Measurements from ENCODE around the gene KCNF1.

The KCNF1 gene

GRCh38 chr2:10961490-10961875, 49.7 kb downstream of the KCNF1 start:
- DNase-seq (ENCODE audit: low read depth in 2 of 2, low spot score in 1 of 2): no peak

- DNase-seq (ENCODE audit: low read depth in 2 of 2, low spot score in 1 of 2): no peak
Measured at GRCh38 chr2:10962004-10962403, 50.3 kb downstream of the KCNF1 start.

GRCh38 chr2:10963155-10963554, 51.4 kb downstream of the KCNF1 start:
- DNase-seq (ENCODE audit: low read depth in 2 of 2, low spot score in 1 of 2): no peak
